ENCODE results near the gene EFTUD2. TPM values are rescaled to one million over a fixed set of nuclear protein-coding genes. Genes with fewer than 3 reads are reported as not detected.
"Not testable (repeated sequence)": the region's sequence is repeated elsewhere in the genome, so short reads cannot be mapped to it uniquely, and the experiment has no call there.

Gene EFTUD2
- total RNA-seq, 1 experiment from 2014 or later: 172 TPM

DNA sequence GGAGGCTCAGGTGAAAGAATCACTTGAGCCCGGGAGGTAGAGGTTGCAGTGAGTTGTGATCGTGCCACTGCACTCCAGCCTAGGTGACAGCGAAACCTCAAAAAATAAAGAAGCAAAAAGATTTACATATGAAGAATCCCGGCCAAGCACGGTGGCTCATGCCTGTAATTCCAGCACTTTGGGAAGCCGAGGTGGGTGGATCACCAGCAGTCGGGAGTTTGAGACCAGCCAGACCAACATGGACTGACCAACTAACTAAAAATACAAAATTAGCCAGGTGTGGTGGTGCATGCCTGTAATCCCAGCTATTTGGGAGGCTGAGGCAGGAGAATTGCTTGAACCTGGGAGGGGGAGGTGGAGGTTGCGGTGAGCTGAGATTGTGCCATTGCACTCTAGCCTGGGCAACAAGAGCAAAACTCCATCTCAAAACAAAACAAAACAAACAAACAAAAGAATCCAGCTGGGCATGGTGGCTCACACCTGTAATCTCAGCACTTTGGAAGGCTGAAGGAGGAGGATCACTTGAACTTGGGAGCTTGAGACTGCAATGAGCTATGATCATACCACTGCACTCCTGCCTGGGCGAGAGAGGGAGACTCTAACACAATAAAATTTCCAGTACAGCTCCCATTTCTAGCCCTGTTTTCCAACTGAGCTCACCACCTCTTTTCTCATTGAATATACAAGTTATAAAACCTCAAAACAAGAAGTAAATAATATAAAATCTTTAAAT, 90.4 kb downstream of the EFTUD2 start:
- not testable (repeated sequence) for H3K9me3 ChIP-seq (replicated peaks); H3K27me3 ChIP-seq; DNase-seq; H3K4me1 ChIP-seq; H3K4me3 ChIP-seq; H3K27ac ChIP-seq
- H3K36me3 ChIP-seq: peaks cover 27% of the 10 kb centered on the region

DNA sequence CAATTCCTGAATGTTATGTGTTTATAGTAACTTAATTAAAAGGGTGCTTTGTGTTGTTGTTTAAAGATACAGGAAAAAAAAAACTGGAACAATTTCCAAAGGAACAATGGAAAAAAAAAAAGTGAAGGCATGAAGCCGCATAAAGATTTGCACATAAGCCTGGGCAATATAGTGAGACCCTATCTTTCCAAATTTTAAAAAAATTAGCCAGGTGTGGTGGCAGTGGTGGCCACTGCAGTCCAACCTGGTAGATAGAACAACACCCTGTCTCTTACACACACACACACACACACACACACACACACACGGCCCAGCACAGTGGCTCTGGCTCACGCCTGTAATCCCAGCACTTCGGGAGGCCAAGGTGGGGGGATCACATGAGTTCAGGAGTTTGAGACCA, 91.1 kb downstream of the EFTUD2 start:
- no peak for DNase-seq
- no peaks in the 10 kb centered on the region for H3K27me3 ChIP-seq
- peaks cover 34% of the 10 kb centered on the region for H3K36me3 ChIP-seq
- H3K4me3 ChIP-seq: no peak overlapping the region
- no peaks in the 10 kb centered on the region for H3K4me1 ChIP-seq
- H3K27ac ChIP-seq: no peak overlapping the region
- no peaks in the 10 kb centered on the region for H3K9me3 ChIP-seq (replicated peaks)

DNA sequence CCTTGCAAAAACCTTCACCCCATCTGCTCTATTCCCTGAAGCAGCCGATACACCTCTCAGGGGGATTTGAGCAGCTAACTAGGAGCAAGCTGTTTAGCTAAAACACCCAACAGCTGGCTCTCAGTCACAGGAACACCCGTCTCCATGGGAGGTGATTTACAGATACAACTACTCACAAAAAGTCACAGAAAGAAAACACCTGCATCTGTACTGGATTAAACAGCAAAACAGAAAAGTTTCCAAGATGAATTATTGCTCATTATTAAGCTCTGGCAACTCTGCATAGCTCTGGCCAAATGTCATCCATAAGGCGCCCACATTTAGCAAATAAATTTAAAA, 91.5 kb downstream of the EFTUD2 start:
- H3K36me3 ChIP-seq: peaks cover 37% of the 10 kb centered on the region
- H3K4me3 ChIP-seq: no peak overlapping the region
- H3K9me3 ChIP-seq (replicated peaks): no peaks in the 10 kb centered on the region
- H3K4me1 ChIP-seq: no peaks in the 10 kb centered on the region
- H3K27ac ChIP-seq: no peak overlapping the region
- DNase-seq: peak in 1 of 2 experiments; percentile 39
- no peaks in the 10 kb centered on the region for H3K27me3 ChIP-seq

- Histone ChIP-seq H3K4me3 (no peak overlapping the region), H3K27me3 (no peaks in the 10 kb centered on the region), H3K36me3 (peaks cover 43% of the 10 kb centered on the region), H3K4me1 (no peaks in the 10 kb centered on the region), H3K9me3 (replicated peaks) (no peaks in the 10 kb centered on the region), H3K27ac (no peak overlapping the region)
- no peak for DNase-seq
These were observed 92.0 kb downstream of the EFTUD2 start for GRCh38 chr17:44807093-44807816.

GRCh38 chr17:44804302-44805089, 94.7 kb downstream of the EFTUD2 start:
- Histone ChIP-seq H3K4me1 (no peaks in the 10 kb centered on the region), H3K36me3 (peaks cover 64% of the 10 kb centered on the region), H3K27ac (no peak overlapping the region), H3K9me3 (replicated peaks) (no peaks in the 10 kb centered on the region), H3K27me3 (no peaks in the 10 kb centered on the region), H3K4me3 (no peak overlapping the region)
- DNase-seq: no peak

GRCh38 chr17:44801880-44802279, 97.4 kb downstream of the EFTUD2 start:
- H3K27me3 ChIP-seq: no peaks in the 10 kb centered on the region
- no peaks in the 10 kb centered on the region for H3K4me1 ChIP-seq
- no peaks in the 10 kb centered on the region for H3K9me3 ChIP-seq (replicated peaks)
- DNase-seq: no peak
- H3K4me3 ChIP-seq: no peak overlapping the region
- H3K27ac ChIP-seq: no peak overlapping the region
- H3K36me3 ChIP-seq: peaks cover 71% of the 10 kb centered on the region

Other genes starting within 250 kb of the EFTUD2 start
- 0.04 TPM in 1 of 2 replicates, not detected in the other for gene MEIOC, start 243.0 kb downstream of the EFTUD2 start, total RNA-seq (2014; rRNA removed; shearing (Covaris generic))
- gene CCDC43, start 209.7 kb downstream of the EFTUD2 start, total RNA-seq (2014; rRNA removed; shearing (Covaris generic)): 41.4 and 42.2 TPM in 2 replicates
- 16.5 and 19.4 TPM in 2 replicates for gene DBF4B, start 190.8 kb downstream of the EFTUD2 start, total RNA-seq (2014; rRNA removed; shearing (Covaris generic))
- gene ADAM11, start 140.5 kb downstream of the EFTUD2 start, total RNA-seq (2014; rRNA removed; shearing (Covaris generic)): 0.73 and 0.79 TPM in 2 replicates
- gene GJC1, start 69.2 kb downstream of the EFTUD2 start, total RNA-seq (2014; rRNA removed; shearing (Covaris generic)): 45.9 and 47.4 TPM in 2 replicates
- not detected in 2 replicates for gene HIGD1B, start 51.6 kb downstream of the EFTUD2 start, total RNA-seq (2014; rRNA removed; shearing (Covaris generic))
- 0.14 TPM in 1 of 2 replicates, not detected in the other for gene GFAP, start 16.1 kb upstream of the EFTUD2 start, total RNA-seq (2014; rRNA removed; shearing (Covaris generic))
- 31.0 and 36.3 TPM in 2 replicates for gene KIF18B, start 48.3 kb upstream of the EFTUD2 start, total RNA-seq (2014; rRNA removed; shearing (Covaris generic))
- 0.08 and 0.10 TPM in 2 replicates for gene C1QL1, start 68.9 kb upstream of the EFTUD2 start, total RNA-seq (2014; rRNA removed; shearing (Covaris generic))
- gene DCAKD, start 152.2 kb upstream of the EFTUD2 start, total RNA-seq (2014; rRNA removed; shearing (Covaris generic)): 43.3 and 45.1 TPM in 2 replicates
- gene NMT1, start 161.9 kb upstream of the EFTUD2 start, total RNA-seq (2014; rRNA removed; shearing (Covaris generic)): 69.9 and 72.0 TPM in 2 replicates
- gene PLCD3, start 233.1 kb upstream of the EFTUD2 start, total RNA-seq (2014; rRNA removed; shearing (Covaris generic)): 5.8 and 8.2 TPM in 2 replicates
- gene ACBD4, start 236.2 kb upstream of the EFTUD2 start, total RNA-seq (2014; rRNA removed; shearing (Covaris generic)): 0.33 and 0.61 TPM in 2 replicates
- gene HEXIM1, start 249.0 kb upstream of the EFTUD2 start, total RNA-seq (2014; rRNA removed; shearing (Covaris generic)): 9.7 and 10.5 TPM in 2 replicates

All from SJCRH30 (cell line).